Cardiac fibroblast (primary cell): ENCODE measurements around the gene RIOX2.
"Not testable (repeated sequence)": the region's sequence is repeated elsewhere in the genome, so short reads cannot be mapped to it uniquely, and the experiment has no call there.

ENCODE experiments used
- DNase-seq, 2 donors: peaks; one replicate each; pipeline versions ENCODE4 v3.0.0 to v3.0.0-alpha.2; 2010; ENCODE audit warnings: low read depth in 2 of 2
- H3K4me3 ChIP-seq, 2 donors: replicated peaks in 1 of 2; 1 replicate in 1 of 2; 2 replicates in 1 of 2; pipeline ENCODE4 v1.5.1; 2011; ENCODE audit warnings: low read depth in 2 of 2, low read length in 2 of 2, mild to moderate bottlenecking in 2 of 2, moderate library complexity in 1 of 2
- CTCF ChIP-seq: IDR thresholded peaks from one replicate; pipeline ENCODE4 v1.5.1; 2011; ENCODE audit warnings: low read depth, mild to moderate bottlenecking, low read length, inconsistent platforms

Gene RIOX2

GRCh38 chr3:97928986-97929385 lies 43.2 kb downstream of the RIOX2 start:
- TF ChIP-seq CTCF: no peak
- no peak for DNase-seq
- H3K4me3 ChIP-seq: no peak overlapping the region

GRCh38 chr3:97927704-97928103 lies 44.5 kb downstream of the RIOX2 start:
- no peak for TF ChIP-seq CTCF
- no peak overlapping the region for H3K4me3 ChIP-seq
- DNase-seq: no peak

GRCh38 chr3:97917813-97918536 lies 54.3 kb downstream of the RIOX2 start:
- no peak for TF ChIP-seq CTCF
- H3K4me3 ChIP-seq: no peak overlapping the region
- peak; percentile 50 to 58 for DNase-seq

- no peak overlapping the region for H3K4me3 ChIP-seq
- TF ChIP-seq CTCF: no peak
- DNase-seq: no peak
Observed at GRCh38 chr3:97916576-97916975, 55.7 kb downstream of the RIOX2 start.

- H3K4me3 ChIP-seq: no peak overlapping the region
- peak in 1 of 2 donors; percentile 52 for DNase-seq
- no peak for TF ChIP-seq CTCF
Observed at GRCh38 chr3:97914388-97914787, 57.8 kb downstream of the RIOX2 start.

GRCh38 chr3:97911459-97911858 lies 60.8 kb downstream of the RIOX2 start:
- no peak overlapping the region for H3K4me3 ChIP-seq
- TF ChIP-seq CTCF: no peak
- no peak for DNase-seq

GRCh38 chr3:97910931-97911351 lies 61.3 kb downstream of the RIOX2 start:
- H3K4me3 ChIP-seq: no peak overlapping the region
- no peak for TF ChIP-seq CTCF
- DNase-seq: no peak

GRCh38 chr3:97910236-97910831 lies 61.9 kb downstream of the RIOX2 start:
- not testable (repeated sequence) for DNase-seq, H3K4me3 ChIP-seq

GRCh38 chr3:97909830-97910229 lies 62.4 kb downstream of the RIOX2 start:
- not testable (repeated sequence) for H3K4me3 ChIP-seq, DNase-seq
